ENCODE results near the gene SYNGR3. TPM values are rescaled to one million over a fixed set of nuclear protein-coding genes. Genes with fewer than 3 reads are reported as not detected.

Gene SYNGR3
- total and polyA plus RNA-seq, 2 of the 13 experiments (the other 11 are each of a cell fraction or from before 2014, with no cell fraction given) = 0.97 to 5.7 TPM

- TF ChIP-seq LBX2 (CRISPR knock-in tag; IDR thresholded peaks at IDR 0.05; ENCODE audit: borderline replicate concordance) (no peak), ZNF326 (CRISPR knock-in tag; IDR thresholded peaks at IDR 0.05; ENCODE audit: borderline replicate concordance) (peak; percentile 82), ZNF292 (CRISPR knock-in tag; IDR thresholded peaks at IDR 0.05; ENCODE audit: borderline replicate concordance, low read depth) (no peak), ZNF747 (CRISPR knock-in tag; IDR thresholded peaks at IDR 0.05; ENCODE audit: borderline replicate concordance) (0 out of 2 replicates have a peak, but pooled peaks have one; percentile 54), MAZ (IDR thresholded peaks at IDR 0.05; ENCODE audit: borderline replicate concordance, low read depth, low read length) (peak; percentile 76; the same call in 1 of the 2 replicates), MAZ (CRISPR knock-in tag; IDR thresholded peaks at IDR 0.05; ENCODE audit: low read depth) (peak; percentile 85), ISL2 (CRISPR knock-in tag; IDR thresholded peaks at IDR 0.05) (0 out of 2 replicates have a peak, but pooled peaks have one; percentile 38), FOXC1 (CRISPR knock-in tag; IDR thresholded peaks at IDR 0.05; ENCODE audit: borderline replicate concordance) (peak; percentile 50; the same call in 1 of the 2 replicates), HNRNPL (IDR thresholded peaks at IDR 0.05; ENCODE audit: low read depth, low read length) (0 out of 2 replicates have a peak, but pooled peaks have one; percentile 37), NFATC3 (CRISPR knock-in tag; IDR thresholded peaks at IDR 0.05) (no peak), ZNF362 (CRISPR knock-in tag; IDR thresholded peaks at IDR 0.05; ENCODE audit: borderline replicate concordance) (no peak; the same call in 1 of the 2 replicates), SALL1 (CRISPR knock-in tag; IDR thresholded peaks at IDR 0.05) (peak; percentile 52), NR2F6 (IDR thresholded peaks at IDR 0.05) (peak; percentile 95), NR2F6 (CRISPR knock-in tag; IDR thresholded peaks at IDR 0.05) (peak; percentile 100), E2F5 (CRISPR knock-in tag; conservative IDR thresholded peaks at IDR 0.05) (peak; percentile 64; the same call in 1 of the 2 replicates), HES4 (CRISPR knock-in tag; IDR thresholded peaks at IDR 0.05; ENCODE audit: borderline replicate concordance) (peak; percentile 64; the same call in 1 of the 2 replicates), REPIN1 (CRISPR knock-in tag; IDR thresholded peaks at IDR 0.05; ENCODE audit: borderline replicate concordance, low read depth) (peak; percentile 80; the same call in 1 of the 2 replicates), ZNF761 (CRISPR knock-in tag; conservative IDR thresholded peaks at IDR 0.05) (no peak), JUN (CRISPR knock-in tag; IDR thresholded peaks at IDR 0.05) (no peak), ZNF136 (CRISPR knock-in tag; IDR thresholded peaks at IDR 0.05; ENCODE audit: low read depth) (0 out of 2 replicates have a peak, but pooled peaks have one; percentile 56), NCOA1 (CRISPR knock-in tag; IDR thresholded peaks at IDR 0.05) (no peak; the same call in 1 of the 2 replicates), RFXAP (CRISPR knock-in tag; IDR thresholded peaks at IDR 0.05; ENCODE audit: borderline replicate concordance) (peak; percentile 48; the same call in 1 of the 2 replicates), ZBTB49 (CRISPR knock-in tag; IDR thresholded peaks at IDR 0.05; ENCODE audit: borderline replicate concordance) (no peak), KMT2A (CRISPR knock-in tag; IDR thresholded peaks at IDR 0.05) (peak; percentile 5; the same call in 1 of the 2 replicates), GTF2F1 (IDR thresholded peaks at IDR 0.05; ENCODE audit: low read length) (no peak), RCOR2 (CRISPR knock-in tag; IDR thresholded peaks at IDR 0.05) (no peak)
These were observed 6.0 kb upstream of the SYNGR3 start, which contains the start of gene GFER (continued) for GRCh38 chr16:1983544-1984346.

Data from HepG2 (cell line).